ENCODE measurements around the gene ASRGL1.

The ASRGL1 gene

GRCh38 chr11:62438641-62439040, 101.4 kb downstream of the ASRGL1 start:
- in situ Hi-C loops (cut with MboI; ENCODE audit: low sequenced_read_pairs): no loop called here

GRCh38 chr11:62439785-62440602, 102.7 kb downstream of the ASRGL1 start:
- in situ Hi-C loops (cut with MboI; ENCODE audit: low sequenced_read_pairs): no loop called here

All from hTERT RPE-1 (cell line).